H9 (cell line): ENCODE measurements around the gene ANO3. TPM values are rescaled to one million over a fixed set of nuclear protein-coding genes. Genes with fewer than 3 reads are reported as not detected.

Experiments used
- DNase-seq: peaks from one replicate; pipeline ENCODE4 v3.0.0-alpha.2; 2017
- H2AFZ ChIP-seq: one replicate; pipeline ENCODE4 v1.6.1; 2013; ENCODE audit warnings: mild to moderate bottlenecking, low read length, control low read depth, moderate library complexity
- H2AK5ac ChIP-seq: 2 replicates; pipeline ENCODE4 v1.6.1; 2013; ENCODE audit warnings: low read length, control low read depth, mixed read lengths; ENCODE audit not compliant: insufficient read length
- H2BK120ac ChIP-seq: one replicate; pipeline ENCODE4 v1.6.1; 2013; ENCODE audit warnings: low read depth, mild to moderate bottlenecking, low read length, control low read depth, inconsistent platforms; ENCODE audit not compliant: poor library complexity, severe bottlenecking
- H2BK12ac ChIP-seq: 2 replicates; pipeline ENCODE4 v1.6.1; 2013; ENCODE audit warnings: low read length, control low read depth, mixed read lengths, low read depth; ENCODE audit not compliant: insufficient read length
- H2BK15ac ChIP-seq: 2 replicates; pipeline ENCODE4 v1.6.1; 2013; ENCODE audit warnings: low read depth, low read length, control low read depth
- H2BK20ac ChIP-seq: one replicate; pipeline ENCODE4 v1.6.1; 2013; ENCODE audit warnings: low read depth, mild to moderate bottlenecking, low read length, control low read depth, inconsistent platforms; ENCODE audit not compliant: poor library complexity, severe bottlenecking
- H2BK5ac ChIP-seq: 2 replicates; pipeline ENCODE4 v1.6.1; 2013; ENCODE audit warnings: low read length, control low read depth, mixed read lengths; ENCODE audit not compliant: insufficient read length
- H3K14ac ChIP-seq: 2 replicates; pipeline ENCODE4 v1.6.1; 2013; ENCODE audit warnings: low read length, control low read depth; ENCODE audit not compliant: insufficient read depth
- H3K18ac ChIP-seq: 2 replicates; pipeline ENCODE4 v1.6.1; 2013; ENCODE audit warnings: low read depth, mild to moderate bottlenecking, mixed read lengths, low read length, control low read depth; ENCODE audit not compliant: insufficient read length
- H3K23ac ChIP-seq: 2 replicates; pipeline ENCODE4 v1.6.1; 2013; ENCODE audit warnings: low read length, control low read depth, mixed read lengths, low read depth; ENCODE audit not compliant: insufficient read length
- H3K23me2 ChIP-seq: 2 replicates; pipeline ENCODE4 v1.6.1; 2013; ENCODE audit warnings: low read depth, mild to moderate bottlenecking, mixed read lengths, low read length, control low read depth; ENCODE audit not compliant: insufficient read length, poor library complexity, severe bottlenecking
- H3K27ac ChIP-seq: 2 replicates; pipeline ENCODE4 v1.5.1; 2013; ENCODE audit warnings: low read length, control low read depth, mixed read lengths, low read depth; ENCODE audit not compliant: insufficient read length
- H3K27me3 ChIP-seq: 2 replicates; pipeline ENCODE4 v1.6.1; 2013; ENCODE audit warnings: low read length, control low read depth, inconsistent platforms; ENCODE audit not compliant: insufficient read depth
- H3K4ac ChIP-seq: 2 replicates; pipeline ENCODE4 v1.6.1; 2013; ENCODE audit warnings: low read depth, mild to moderate bottlenecking, control low read depth, inconsistent platforms, low read length, moderate library complexity
- H3K4me1 ChIP-seq: 2 replicates; pipeline ENCODE4 v1.6.1; 2013; ENCODE audit warnings: low read length, control low read depth, inconsistent platforms; ENCODE audit not compliant: insufficient read depth
- H3K4me2 ChIP-seq: 2 replicates; pipeline ENCODE4 v1.6.1; 2013; ENCODE audit warnings: low read length, control low read depth, mixed read lengths; ENCODE audit not compliant: insufficient read length, insufficient read depth
- H3K56ac ChIP-seq: 2 replicates; pipeline ENCODE4 v1.6.1; 2013; ENCODE audit warnings: low read depth, mild to moderate bottlenecking, mixed read lengths, low read length, control low read depth; ENCODE audit not compliant: insufficient read length
- H3K79me1 ChIP-seq: 2 replicates; pipeline ENCODE4 v1.6.1; 2013; ENCODE audit warnings: low read depth, mild to moderate bottlenecking, moderate library complexity, low read length, control low read depth, inconsistent platforms; ENCODE audit not compliant: insufficient read depth, poor library complexity, severe bottlenecking
- H3K79me2 ChIP-seq: 2 replicates; pipeline ENCODE4 v1.6.1; 2013; ENCODE audit warnings: low read length, control low read depth, inconsistent platforms; ENCODE audit not compliant: insufficient read depth
- H3K9ac ChIP-seq: 2 replicates; pipeline ENCODE4 v1.6.1; 2013; ENCODE audit warnings: low read length, control low read depth, mixed read lengths; ENCODE audit not compliant: insufficient read length; ENCODE audit errors: extremely low read depth
- H3K9me3 ChIP-seq: one replicate; pipeline ENCODE4 v1.6.1; 2013; ENCODE audit warnings: low read depth, low read length, inconsistent platforms; ENCODE audit not compliant: control insufficient read depth
- H3T11ph ChIP-seq: one replicate; pipeline ENCODE4 v1.6.1; 2013; ENCODE audit warnings: mild to moderate bottlenecking, low read length, control low read depth, inconsistent platforms
- H4K20me1 ChIP-seq: one replicate; pipeline ENCODE4 v1.6.1; 2013; ENCODE audit not compliant: control insufficient read depth, insufficient read length, insufficient read depth
- H4K5ac ChIP-seq: 2 replicates; pipeline ENCODE4 v1.6.1; 2013; ENCODE audit warnings: low read depth, mild to moderate bottlenecking, mixed read lengths, low read length, control low read depth; ENCODE audit not compliant: insufficient read length
- H4K8ac ChIP-seq: replicated peaks from 2 replicates; pipeline ENCODE4 v1.6.1; 2013; ENCODE audit warnings: low read length, control low read depth, mixed read lengths, low read depth; ENCODE audit not compliant: insufficient read length
- H4K91ac ChIP-seq: 2 replicates; pipeline ENCODE4 v1.6.1; 2013; ENCODE audit warnings: low read depth, mild to moderate bottlenecking, moderate library complexity, mixed read lengths, low read length, control low read depth; ENCODE audit not compliant: insufficient read length
- H3K27ac Mint-ChIP-seq, 3 experiments: 2 replicates in 2 of 3; 3 replicates in 1 of 3; pipeline ENCODE4 v1.8.0; 2020 to 2021; ENCODE audit warnings: mixed read lengths in 3 of 3, mild to moderate bottlenecking in 1 of 3, moderate library complexity in 1 of 3
- H3K27me3 Mint-ChIP-seq: 2 replicates; pipeline ENCODE4 v1.8.0; 2021; ENCODE audit warnings: low read depth, mild to moderate bottlenecking, moderate library complexity, mixed read lengths
- H3K36me3 Mint-ChIP-seq, 3 experiments: 2 replicates in 2 of 3; 3 replicates in 1 of 3; pipeline ENCODE4 v1.8.0; 2020 to 2021; ENCODE audit warnings: low read depth in 3 of 3, mixed read lengths in 3 of 3; ENCODE audit not compliant: insufficient read depth in 1 of 3
- H3K4me1 Mint-ChIP-seq, 2 experiments: 2 replicates each; pipeline ENCODE4 v1.8.0; 2020; ENCODE audit warnings: mixed read lengths in 2 of 2
- H3K4me3 Mint-ChIP-seq, 2 experiments: 2 replicates in 1 of 2; 3 replicates in 1 of 2; pipeline ENCODE4 v1.8.0; 2020 to 2021; ENCODE audit warnings: mild to moderate bottlenecking in 2 of 2, mixed read lengths in 2 of 2, moderate library complexity in 1 of 2
- H3K9me3 Mint-ChIP-seq, 2 experiments: 2 replicates in 1 of 2; 3 replicates in 1 of 2; pipeline ENCODE4 v1.8.0; 2020; ENCODE audit warnings: mild to moderate bottlenecking in 2 of 2, mixed read lengths in 2 of 2, moderate library complexity in 1 of 2
- CTCF ChIP-seq: fragments of 200-600 bp; sonication (generic); conservative IDR thresholded peaks from 3 replicates; pipeline ENCODE4 v1.8.0; 2021; ENCODE audit warnings: antibody characterized with exemption, mild to moderate bottlenecking
- total RNA-seq: library from RNA; stranded (reverse); gene quantifications from 2 replicates; pipeline ENCODE4 v1.2.1, GENCODE V29; 2021

ANO3 gene
- total RNA-seq, 1 experiment from 2014 or later = not detected

- no peaks in the 10 kb centered on the region for H3K27me3 ChIP-seq
- no peaks in the 10 kb centered on the region for H3K79me1 ChIP-seq
- H4K20me1 ChIP-seq = no peaks in the 10 kb centered on the region
- no peak overlapping the region for H2BK5ac ChIP-seq
- Mint-ChIP-seq H3K4me1 (peaks cover 15% of the 10 kb centered on the region in 2 experiments), H3K27ac (no peak overlapping the region), H3K36me3 (no peaks in the 10 kb centered on the region), H3K4me3 (no peak overlapping the region), H3K9me3 (no peaks in the 10 kb centered on the region), H3K27me3 (no peaks in the 10 kb centered on the region; the same call in none of the 2 replicates)
- H3K4me1 ChIP-seq = no peaks in the 10 kb centered on the region; the same call in 1 of the 2 replicates
- no peaks in the 10 kb centered on the region for H3K23me2 ChIP-seq
- no peak overlapping the region for H3K4me2 ChIP-seq
- TF ChIP-seq CTCF = no peak
- no peaks in the 10 kb centered on the region for H3K79me2 ChIP-seq
- no peak overlapping the region for H4K91ac ChIP-seq
- no peak overlapping the region for H3K18ac ChIP-seq
- no peak overlapping the region for H3K23ac ChIP-seq
- H3K56ac ChIP-seq = no peak overlapping the region
- no peak overlapping the region for H2BK120ac ChIP-seq
- DNase-seq = no peak
- H2BK15ac ChIP-seq = no peak overlapping the region
- H3K4ac ChIP-seq = no peak overlapping the region
- no peak overlapping the region for H4K8ac ChIP-seq
- H3T11ph ChIP-seq = no peak overlapping the region
- H4K5ac ChIP-seq = no peak overlapping the region
- no peak overlapping the region for H3K9ac ChIP-seq
- no peak overlapping the region for H2AK5ac ChIP-seq
- H2BK20ac ChIP-seq = no peak overlapping the region
- no peak overlapping the region for H3K14ac ChIP-seq
- H2AFZ ChIP-seq = no peak overlapping the region
- no peak overlapping the region for H3K27ac ChIP-seq
- no peak overlapping the region for H2BK12ac ChIP-seq
- no peaks in the 10 kb centered on the region for H3K9me3 ChIP-seq
Observed at GRCh38 chr11:26321516-26321915, 10.4 kb upstream of the ANO3 start.
